GM18502 (cell line): ENCODE results near the gene JMJD7.

ENCODE experiments used
- ATAC-seq: cut with Tn5 transposase; IDR thresholded peaks from one replicate; pipeline ENCODE4 v1.9.1; 2021; ENCODE audit warnings: mild to moderate bottlenecking; ENCODE audit not compliant: unreplicated experiment, poor library complexity

JMJD7 gene

GRCh38 chr15:41798607-41799487 is 29.0 kb upstream of the JMJD7 start:
- ATAC-seq, result no peak

GRCh38 chr15:41799488-41799805 is 28.4 kb upstream of the JMJD7 start:
- ATAC-seq, result no peak

GRCh38 chr15:41801185-41801584 is 26.7 kb upstream of the JMJD7 start:
- ATAC-seq, result no peak

- ATAC-seq, result no peak
These were observed 25.9 kb upstream of the JMJD7 start for GRCh38 chr15:41801850-41802455.

- ATAC-seq, result no peak
These were observed 23.5 kb upstream of the JMJD7 start for GRCh38 chr15:41804361-41804760.

GRCh38 chr15:41804916-41805666 is 22.8 kb upstream of the JMJD7 start:
- ATAC-seq, result no peak

GRCh38 chr15:41805711-41806110 is 22.2 kb upstream of the JMJD7 start:
- no peak for ATAC-seq

GRCh38 chr15:41806291-41807181 is 21.4 kb upstream of the JMJD7 start:
- no peak for ATAC-seq

- ATAC-seq, result no peak
These were observed 18.8 kb upstream of the JMJD7 start for GRCh38 chr15:41809121-41809520.

- ATAC-seq, result no peak
These were observed 18.2 kb upstream of the JMJD7 start for GRCh38 chr15:41809526-41810220.

GRCh38 chr15:41810651-41811431 is 17.1 kb upstream of the JMJD7 start:
- no peak for ATAC-seq

GRCh38 chr15:41811432-41812195 is 16.3 kb upstream of the JMJD7 start:
- ATAC-seq, result peak; percentile 54

GRCh38 chr15:41812820-41813375 is 15.0 kb upstream of the JMJD7 start:
- ATAC-seq, result no peak

GRCh38 chr15:41813426-41813825 is 14.5 kb upstream of the JMJD7 start:
- no peak for ATAC-seq

GRCh38 chr15:41814534-41814933 is 13.4 kb upstream of the JMJD7 start:
- no peak for ATAC-seq

- ATAC-seq, result no peak
These were observed 11.1 kb upstream of the JMJD7 start for GRCh38 chr15:41816788-41817187.

- ATAC-seq, result no peak
These were observed 10.6 kb upstream of the JMJD7 start for GRCh38 chr15:41817327-41817726.

- ATAC-seq, result no peak
These were observed 10.1 kb upstream of the JMJD7 start for GRCh38 chr15:41817781-41818180.
